ENCODE measurements around the gene ZBTB26.

GRCh38 chr9:122866079-122866478, 65.2 kb downstream of the ZBTB26 start:
- no peak for TF ChIP-seq SP1 (CRISPR knock-in tag; conservative IDR thresholded peaks at IDR 0.05)
- TF ChIP-seq TEAD1 (CRISPR knock-in tag; IDR thresholded peaks at IDR 0.05): no peak
- TF ChIP-seq CTCF (IDR thresholded peaks at IDR 0.05): no peak

Measured in WTC11 (cell line).